SK-N-MC (cell line): ENCODE results near the gene CYFIP2.

Experiments
- DNase-seq: peaks from one replicate; pipeline ENCODE4 v3.0.0-alpha.2; 2011; ENCODE audit warnings: low read depth, low spot score
- H3K27ac ChIP-seq: fragments of 200-600 bp; sonication (generic); 2 replicates; pipeline ENCODE4 v1.5.1; 2016; ENCODE audit warnings: mixed run types
- H3K36me3 ChIP-seq: fragments of 200-600 bp; sonication (generic); 2 replicates; pipeline ENCODE4 v1.6.1; 2017; ENCODE audit warnings: antibody characterized with exemption, low read length, mixed read lengths; ENCODE audit not compliant: insufficient read depth
- H3K4me3 ChIP-seq: fragments of 200-600 bp; sonication (generic); 2 replicates; pipeline ENCODE4 v1.5.1; 2016
- H3K9ac ChIP-seq: fragments of 200-600 bp; sonication (generic); 2 replicates; pipeline ENCODE4 v1.8.0; 2017; ENCODE audit warnings: mixed run types, mixed read lengths; ENCODE audit not compliant: insufficient read length
- H3K9me3 ChIP-seq: fragments of 200-600 bp; sonication (generic); 2 replicates; pipeline ENCODE4 v1.6.1; 2017; ENCODE audit warnings: low read depth, mild to moderate bottlenecking, antibody characterized with exemption, low read length, moderate library complexity, mixed read lengths
- EZH2 ChIP-seq: fragments of 200-600 bp; sonication (generic); IDR thresholded peaks from one replicate; pipeline ENCODE4 v1.6.1; 2017; ENCODE audit warnings: antibody characterized with exemption
- FOXP2 ChIP-seq: optimal IDR thresholded peaks from 2 replicates; pipeline ENCODE3; 2011; ENCODE audit warnings: mild to moderate bottlenecking, moderate library complexity; ENCODE audit not compliant: insufficient read depth; ENCODE audit errors: extremely low read length, control extremely low read depth
- POLR2AphosphoS5 ChIP-seq: IDR thresholded peaks from 2 replicates; pipeline ENCODE4 v1.6.1; 2012; ENCODE audit warnings: mild to moderate bottlenecking, low read depth, low read length, borderline replicate concordance

CYFIP2 gene

DNA sequence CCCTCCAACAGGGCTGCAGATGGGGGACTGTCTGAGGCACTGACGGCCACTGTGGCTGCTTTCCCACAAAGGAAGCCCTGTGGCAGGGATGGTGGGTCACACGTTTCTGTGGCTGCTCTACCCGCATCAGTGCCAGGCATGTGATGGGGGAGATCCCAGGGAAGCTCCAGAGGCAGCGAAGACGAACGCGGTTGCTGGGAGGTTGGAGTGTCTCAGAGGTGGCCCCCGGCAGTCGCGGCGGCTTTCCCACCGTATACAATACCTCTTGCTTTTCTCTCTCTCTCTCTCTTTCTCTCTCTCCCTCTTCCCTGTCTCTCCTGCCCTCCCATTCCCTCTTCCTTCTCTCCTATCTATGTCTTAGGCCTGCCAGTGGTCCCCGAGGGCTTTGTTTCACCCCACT is 56.7 kb downstream of the CYFIP2 start:
- Histone ChIP-seq H3K4me3 (no peak overlapping the region), H3K9me3 (no peaks in the 10 kb centered on the region), H3K36me3 (no peaks in the 10 kb centered on the region), H3K9ac (no peak overlapping the region), H3K27ac (no peak overlapping the region)
- TF ChIP-seq FOXP2: no peak
- TF ChIP-seq POLR2AphosphoS5: no peak
- TF ChIP-seq EZH2: no peak
- no peak for DNase-seq

DNA sequence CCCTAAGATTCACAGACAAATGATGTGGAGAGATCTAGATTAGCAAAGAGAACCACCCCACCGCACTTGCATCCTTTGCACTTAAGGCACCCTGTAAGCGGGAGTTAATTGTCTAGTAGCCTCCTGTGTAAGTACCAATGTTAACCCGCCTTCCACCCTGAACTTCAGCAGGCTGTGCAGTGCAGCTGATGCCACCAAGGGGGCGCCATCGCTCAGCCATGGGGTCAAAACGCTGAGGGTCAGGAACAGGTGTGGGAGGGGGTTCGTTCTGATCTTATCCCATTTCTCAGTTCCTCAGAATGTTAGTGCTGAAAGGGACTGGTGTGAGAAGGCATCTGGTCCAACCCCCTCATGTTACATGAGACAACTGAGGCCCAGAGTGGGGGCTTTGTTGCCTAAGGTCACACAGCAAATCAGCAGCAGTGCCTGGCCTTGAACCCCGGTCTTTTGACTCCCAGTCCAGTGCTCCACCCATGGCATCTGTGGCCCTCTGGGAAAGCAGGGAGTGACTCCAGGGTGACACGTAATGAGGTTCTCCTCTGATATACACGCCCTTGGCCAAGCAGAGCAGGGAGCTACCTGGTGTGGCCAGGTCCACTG is 57.3 kb downstream of the CYFIP2 start:
- H3K36me3 ChIP-seq: no peaks in the 10 kb centered on the region

DNA sequence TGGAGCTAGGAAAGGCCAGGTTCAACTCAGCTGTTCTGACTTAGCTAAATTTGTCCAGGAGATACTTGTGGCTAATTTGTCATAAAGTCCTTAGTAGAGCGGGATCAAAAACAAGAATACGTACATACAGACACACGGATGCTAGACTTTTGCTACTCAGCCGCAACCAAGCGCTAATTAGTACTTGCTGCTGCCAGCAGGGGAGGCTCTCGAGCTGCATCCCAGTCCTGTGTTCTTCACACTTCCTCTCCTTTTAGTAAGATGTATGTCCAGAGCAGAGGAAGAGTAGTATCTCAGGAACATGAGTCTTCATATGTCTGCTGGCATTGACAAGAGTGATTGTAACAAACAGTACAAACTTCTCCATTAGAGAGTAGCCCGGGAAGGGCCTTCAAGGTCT is 58.3 kb downstream of the CYFIP2 start:
- H3K36me3 ChIP-seq: no peaks in the 10 kb centered on the region
- DNase-seq: no peak
- TF ChIP-seq FOXP2 (no peak), POLR2AphosphoS5 (no peak), EZH2 (no peak)
- H3K4me3 ChIP-seq: no peak overlapping the region
- no peaks in the 10 kb centered on the region for H3K9me3 ChIP-seq
- H3K27ac ChIP-seq: no peak overlapping the region
- H3K9ac ChIP-seq: no peak overlapping the region

More for the DNA sequence above, 57.3 kb downstream of the CYFIP2 start:
- no peak for DNase-seq
- Histone ChIP-seq H3K9ac (no peak overlapping the region), H3K27ac (no peak overlapping the region), H3K4me3 (no peak overlapping the region), H3K9me3 (no peaks in the 10 kb centered on the region)
- TF ChIP-seq POLR2AphosphoS5 (no peak), EZH2 (no peak), FOXP2 (no peak)

DNA sequence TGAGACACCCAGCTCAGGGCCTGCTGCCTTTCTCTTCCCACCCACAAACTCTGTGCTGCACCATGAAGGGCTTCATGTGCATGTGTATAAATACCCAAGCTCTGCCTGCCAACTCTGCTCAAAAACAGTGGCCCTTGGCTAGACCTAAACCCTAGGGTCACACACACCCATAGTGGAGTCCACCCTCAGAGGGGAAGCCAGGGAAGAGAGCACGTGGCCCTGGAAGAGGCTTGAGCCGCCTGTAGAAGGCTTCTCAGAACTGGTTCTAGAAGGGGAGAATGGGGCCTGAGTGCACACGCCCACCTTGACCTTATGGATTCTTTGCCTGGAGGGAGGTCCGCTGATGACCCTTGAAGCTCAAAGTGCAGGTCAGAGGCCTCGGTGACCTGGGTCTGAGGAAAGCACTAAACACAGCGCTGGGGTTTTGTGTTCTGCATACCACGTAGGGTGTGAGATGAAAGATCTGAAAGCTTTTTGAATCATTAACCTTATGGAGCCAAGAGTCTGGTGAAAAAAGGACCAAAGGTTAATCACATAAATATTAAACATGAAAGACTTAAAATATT is 60.6 kb downstream of the CYFIP2 start:
- no peak for DNase-seq
- no peaks in the 10 kb centered on the region for H3K36me3 ChIP-seq
- H3K4me3 ChIP-seq: no peak overlapping the region
- no peaks in the 10 kb centered on the region for H3K9me3 ChIP-seq
- H3K27ac ChIP-seq: no peak overlapping the region
- TF ChIP-seq EZH2: no peak
- no peak for TF ChIP-seq FOXP2
- no peak for TF ChIP-seq POLR2AphosphoS5
- no peak overlapping the region for H3K9ac ChIP-seq

DNA sequence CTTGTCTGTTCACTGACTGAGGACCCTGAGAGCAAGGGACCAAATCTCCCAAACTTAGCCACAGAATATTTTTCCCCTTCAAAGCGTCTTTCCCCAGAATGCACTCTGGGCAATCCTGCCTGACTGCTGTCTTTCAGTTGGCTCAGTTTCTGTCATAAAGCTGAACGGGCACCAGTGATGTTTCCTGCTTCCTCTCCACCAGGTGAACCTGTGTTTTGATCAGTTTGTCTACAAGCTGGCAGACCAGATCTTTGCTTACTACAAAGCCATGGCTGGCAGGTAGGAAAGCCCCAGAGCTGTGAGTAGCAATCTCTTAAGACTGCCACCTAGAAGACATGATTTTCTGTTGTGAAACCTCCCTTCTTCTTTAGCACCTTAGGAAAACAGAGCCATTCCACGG is 61.8 kb downstream of the CYFIP2 start:
- H3K9me3 ChIP-seq: no peaks in the 10 kb centered on the region
- H3K27ac ChIP-seq: no peak overlapping the region
- DNase-seq: no peak
- no peak overlapping the region for H3K9ac ChIP-seq
- H3K4me3 ChIP-seq: no peak overlapping the region
- TF ChIP-seq POLR2AphosphoS5 (no peak), EZH2 (no peak), FOXP2 (no peak)
- H3K36me3 ChIP-seq: no peaks in the 10 kb centered on the region; the same call in 1 of the 2 replicates

DNA sequence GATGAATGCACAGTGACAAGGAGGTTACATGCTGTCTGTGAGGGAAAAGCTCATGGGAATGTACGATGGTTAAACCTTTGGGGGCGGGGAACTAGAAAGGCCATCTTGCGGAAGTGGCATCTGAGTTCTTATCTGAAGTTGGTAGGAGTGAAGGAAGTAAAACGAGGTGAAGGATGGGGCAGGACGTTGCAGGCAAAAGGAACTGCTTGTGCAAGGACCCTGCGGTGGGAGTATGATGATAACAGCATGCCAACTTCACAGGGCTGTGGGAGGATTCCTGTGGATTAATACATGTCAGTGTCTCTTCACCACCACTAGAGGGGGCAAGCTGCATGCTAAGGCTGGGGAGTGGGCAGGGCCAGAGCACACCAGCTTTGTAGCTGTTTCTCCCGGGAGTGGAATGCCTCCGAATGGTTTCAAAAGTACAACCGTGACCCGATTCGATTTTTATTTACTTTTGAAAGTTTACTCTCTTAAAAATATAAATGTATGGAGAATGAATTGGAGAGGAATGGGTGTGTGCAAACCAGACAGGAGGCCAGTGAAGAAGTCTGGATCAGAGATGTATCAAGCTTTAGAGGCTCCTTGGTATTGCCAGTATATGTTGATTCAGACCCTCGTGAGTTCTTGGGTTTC is 62.5 kb downstream of the CYFIP2 start:
- peak overlapping the region; percentile 42 for H3K9ac ChIP-seq
- H3K27ac ChIP-seq: no peak overlapping the region
- no peaks in the 10 kb centered on the region; the same call in 1 of the 2 replicates for H3K36me3 ChIP-seq
- H3K9me3 ChIP-seq: no peaks in the 10 kb centered on the region
- TF ChIP-seq POLR2AphosphoS5: no peak
- no peak for TF ChIP-seq EZH2
- no peak for TF ChIP-seq FOXP2
- DNase-seq: peak; percentile 50
- peak overlapping the region; percentile 71 for H3K4me3 ChIP-seq

DNA sequence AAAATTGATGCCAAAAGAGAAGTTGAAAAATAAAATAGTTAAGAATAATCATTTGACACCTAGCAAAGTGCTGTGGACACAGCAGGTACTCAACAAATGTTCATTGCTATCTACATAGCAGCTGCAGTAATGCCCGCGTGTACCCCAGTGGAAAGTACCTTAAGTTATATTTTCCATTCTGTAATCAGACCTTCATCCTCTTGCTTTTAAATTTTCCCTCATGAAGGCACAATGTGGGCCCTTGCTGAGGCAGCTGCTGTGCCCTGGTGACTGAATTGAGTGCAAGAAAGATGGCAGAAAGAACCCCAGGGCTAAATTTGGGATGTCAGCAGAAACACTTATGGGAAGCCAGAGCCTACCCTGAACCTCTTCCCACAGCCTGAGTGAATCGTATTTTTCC is 65.9 kb downstream of the CYFIP2 start:
- DNase-seq: no peak
- Histone ChIP-seq H3K9ac (no peak overlapping the region), H3K27ac (no peak overlapping the region), H3K36me3 (peaks cover 8% of the 10 kb centered on the region; the same call in 1 of the 2 replicates), H3K9me3 (no peaks in the 10 kb centered on the region), H3K4me3 (no peak overlapping the region)
- TF ChIP-seq FOXP2 (no peak), POLR2AphosphoS5 (no peak), EZH2 (no peak)

DNA sequence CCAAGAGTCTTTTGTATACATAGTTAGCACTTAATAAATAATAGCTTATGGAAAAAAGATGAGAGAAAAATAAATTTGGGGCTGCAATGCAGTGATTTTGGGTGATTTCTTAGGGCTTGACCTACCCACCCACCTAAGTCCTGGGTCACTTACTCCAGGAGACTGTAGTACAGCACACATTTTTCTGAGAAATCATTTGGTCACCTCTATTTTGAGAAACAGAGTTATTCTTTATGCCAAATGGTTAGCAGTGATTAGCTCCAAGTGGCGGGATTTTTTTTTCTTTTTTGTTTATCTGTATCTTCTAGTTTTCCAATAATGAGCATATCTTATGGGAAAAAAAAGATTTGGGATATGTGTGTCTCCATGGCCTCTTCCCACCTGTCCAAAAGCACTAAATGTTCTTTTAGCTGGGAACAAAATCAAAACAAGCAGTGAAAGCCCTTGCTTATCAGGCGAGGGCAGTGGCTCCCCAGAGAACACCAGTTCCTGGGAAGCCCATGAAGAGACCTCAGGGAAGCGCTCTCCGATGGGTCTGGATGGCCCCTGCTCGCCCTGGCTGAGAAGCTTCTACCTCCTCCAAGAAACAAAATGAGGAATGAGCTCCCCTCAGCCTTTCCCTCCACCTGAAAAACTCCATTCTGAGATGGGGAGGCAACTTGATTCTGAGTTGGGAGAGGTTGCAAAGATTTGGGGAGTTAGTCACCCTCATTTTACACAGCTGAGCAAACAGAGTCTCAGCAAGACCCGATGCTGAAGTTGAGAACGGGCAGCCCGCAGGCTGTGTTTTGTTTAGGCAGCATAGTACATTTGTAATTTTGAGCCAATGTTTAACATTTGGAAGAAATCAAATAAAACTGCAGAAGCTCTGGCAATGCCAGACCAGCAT is 69.9 kb downstream of the CYFIP2 start:
- Histone ChIP-seq H3K9ac (no peak overlapping the region), H3K9me3 (no peaks in the 10 kb centered on the region), H3K27ac (no peak overlapping the region), H3K4me3 (no peak overlapping the region), H3K36me3 (peaks cover 8% of the 10 kb centered on the region; the same call in 1 of the 2 replicates)
- TF ChIP-seq FOXP2: no peak
- TF ChIP-seq EZH2: no peak
- TF ChIP-seq POLR2AphosphoS5: no peak
- DNase-seq: no peak
